ENCODE data around the gene A4GNT. TPM values are rescaled to one million over a fixed set of nuclear protein-coding genes. Genes with fewer than 3 reads are reported as not detected.

The A4GNT gene
- total and polyA plus RNA-seq, 2 experiments from 2014 or later: not detected

- DNase-seq (ENCODE audit: low read depth in 1 of 2, low spot score in 1 of 2): peak in 1 of 2 donors; percentile 97
- no peak overlapping the region for H3K27ac ChIP-seq
- H3K27me3 ChIP-seq: no peaks in the 10 kb centered on the region
- peaks cover 46% of the 10 kb centered on the region for H3K36me3 ChIP-seq
- no peaks in the 10 kb centered on the region for H3K9me3 ChIP-seq (ENCODE audit: low read depth)
- TF ChIP-seq, protein P1, sequence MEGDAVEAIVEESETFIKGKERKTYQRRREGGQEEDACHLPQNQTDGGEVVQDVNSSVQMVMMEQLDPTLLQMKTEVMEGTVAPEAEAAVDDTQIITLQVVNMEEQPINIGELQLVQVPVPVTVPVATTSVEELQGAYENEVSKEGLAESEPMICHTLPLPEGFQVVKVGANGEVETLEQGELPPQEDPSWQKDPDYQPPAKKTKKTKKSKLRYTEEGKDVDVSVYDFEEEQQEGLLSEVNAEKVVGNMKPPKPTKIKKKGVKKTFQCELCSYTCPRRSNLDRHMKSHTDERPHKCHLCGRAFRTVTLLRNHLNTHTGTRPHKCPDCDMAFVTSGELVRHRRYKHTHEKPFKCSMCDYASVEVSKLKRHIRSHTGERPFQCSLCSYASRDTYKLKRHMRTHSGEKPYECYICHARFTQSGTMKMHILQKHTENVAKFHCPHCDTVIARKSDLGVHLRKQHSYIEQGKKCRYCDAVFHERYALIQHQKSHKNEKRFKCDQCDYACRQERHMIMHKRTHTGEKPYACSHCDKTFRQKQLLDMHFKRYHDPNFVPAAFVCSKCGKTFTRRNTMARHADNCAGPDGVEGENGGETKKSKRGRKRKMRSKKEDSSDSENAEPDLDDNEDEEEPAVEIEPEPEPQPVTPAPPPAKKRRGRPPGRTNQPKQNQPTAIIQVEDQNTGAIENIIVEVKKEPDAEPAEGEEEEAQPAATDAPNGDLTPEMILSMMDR (IDR thresholded peaks at IDR 0.05; ENCODE audit: low read depth, low read length): no peak
- H3K4me1 ChIP-seq (ENCODE audit: low read depth): no peaks in the 10 kb centered on the region
- H3K4me3 ChIP-seq: no peak overlapping the region
These were observed 49.9 kb downstream of the A4GNT start for GRCh38 chr3:138082085-138082991.

DNA sequence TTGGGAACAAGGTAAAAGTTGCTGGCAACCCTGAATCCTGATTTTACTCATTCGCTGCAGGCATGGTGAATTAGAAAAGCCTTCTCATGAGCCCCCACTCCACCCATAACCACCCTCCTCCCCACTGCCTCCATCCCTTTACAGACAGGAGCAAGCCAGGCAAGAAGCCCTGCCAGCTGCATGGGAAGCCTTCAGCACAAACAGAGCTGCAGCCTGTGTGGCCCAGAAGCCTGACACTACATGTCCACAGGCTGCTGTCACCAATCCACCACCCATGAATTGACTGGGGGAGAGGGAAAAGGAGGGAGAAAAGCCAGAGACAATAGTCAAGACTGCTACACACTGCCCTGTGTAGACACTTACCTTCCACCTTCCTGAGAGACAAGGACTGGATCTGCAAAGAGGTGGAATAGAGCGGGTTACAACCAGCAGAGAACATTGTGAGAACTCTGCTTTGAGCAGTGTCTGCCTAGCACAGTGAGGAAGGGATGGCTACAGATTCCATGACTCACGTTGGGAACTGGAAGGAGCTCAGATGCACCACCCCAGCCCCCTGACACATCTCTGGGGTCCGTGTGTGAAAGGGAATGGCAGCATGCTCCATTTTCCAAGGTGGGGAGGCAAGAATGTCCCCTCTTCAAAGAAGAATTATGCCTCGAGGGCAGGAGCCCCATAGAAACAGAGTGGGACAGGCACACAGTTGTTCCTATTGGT lies 50.7 kb downstream of the A4GNT start:
- Histone ChIP-seq H3K27ac (no peak overlapping the region), H3K36me3 (peaks cover 46% of the 10 kb centered on the region), H3K27me3 (no peaks in the 10 kb centered on the region), H3K4me3 (no peak overlapping the region), H3K4me1 (ENCODE audit: low read depth) (no peaks in the 10 kb centered on the region), H3K9me3 (ENCODE audit: low read depth) (no peaks in the 10 kb centered on the region)
- no peak for DNase-seq (ENCODE audit: low read depth in 1 of 2, low spot score in 1 of 2)
- TF ChIP-seq, protein P1 (IDR thresholded peaks at IDR 0.05; ENCODE audit: low read depth, low read length): no peak

GRCh38 chr3:138079901-138080300 lies 52.3 kb downstream of the A4GNT start:
- H3K36me3 ChIP-seq: peaks cover 48% of the 10 kb centered on the region
- H3K27ac ChIP-seq: no peak overlapping the region
- no peak overlapping the region for H3K4me3 ChIP-seq
- no peaks in the 10 kb centered on the region for H3K27me3 ChIP-seq
- H3K9me3 ChIP-seq (ENCODE audit: low read depth): no peaks in the 10 kb centered on the region
- H3K4me1 ChIP-seq (ENCODE audit: low read depth): no peaks in the 10 kb centered on the region
- no peak for DNase-seq (ENCODE audit: low read depth in 1 of 2, low spot score in 1 of 2)
- TF ChIP-seq, protein P1 (IDR thresholded peaks at IDR 0.05; ENCODE audit: low read depth, low read length): no peak

DNA sequence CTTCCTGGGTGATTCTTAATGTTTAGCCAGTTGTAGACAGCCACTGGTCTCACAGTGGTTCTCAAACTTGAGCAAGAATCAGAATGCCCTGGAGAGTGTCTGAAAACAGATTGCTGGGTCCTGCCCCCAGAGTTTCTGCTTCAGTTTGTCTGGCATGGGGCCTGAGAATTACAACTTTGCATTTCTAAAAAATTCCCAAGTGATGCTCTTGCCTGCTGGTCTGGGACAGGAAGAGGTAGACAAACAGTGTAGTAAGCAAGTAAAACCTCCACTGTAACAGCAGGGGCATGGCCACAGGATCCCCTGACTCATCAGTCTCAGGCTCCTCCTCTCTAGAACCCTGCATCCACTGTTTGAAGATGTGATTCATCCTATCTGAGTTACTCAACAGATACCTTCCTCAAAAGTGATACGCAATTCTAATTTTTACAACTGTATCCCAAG lies 53.3 kb downstream of the A4GNT start:
- H3K9me3 ChIP-seq (ENCODE audit: low read depth): no peaks in the 10 kb centered on the region
- peaks cover 45% of the 10 kb centered on the region for H3K36me3 ChIP-seq
- peak in 1 of 2 donors; percentile 94 for DNase-seq (ENCODE audit: low read depth in 1 of 2, low spot score in 1 of 2)
- H3K4me1 ChIP-seq (ENCODE audit: low read depth): no peaks in the 10 kb centered on the region
- no peaks in the 10 kb centered on the region for H3K27me3 ChIP-seq
- no peak overlapping the region for H3K27ac ChIP-seq
- TF ChIP-seq, protein P1 (IDR thresholded peaks at IDR 0.05; ENCODE audit: low read depth, low read length): no peak
- no peak overlapping the region for H3K4me3 ChIP-seq

- no peaks in the 10 kb centered on the region for H3K27me3 ChIP-seq
- H3K9me3 ChIP-seq (ENCODE audit: low read depth): no peaks in the 10 kb centered on the region
- H3K36me3 ChIP-seq: peaks cover 38% of the 10 kb centered on the region
- H3K4me1 ChIP-seq (ENCODE audit: low read depth): no peaks in the 10 kb centered on the region
- peak in 1 of 2 donors; percentile 16 for DNase-seq (ENCODE audit: low read depth in 1 of 2, low spot score in 1 of 2)
- H3K4me3 ChIP-seq: no peak overlapping the region
- TF ChIP-seq, protein P1 (IDR thresholded peaks at IDR 0.05; ENCODE audit: low read depth, low read length): no peak
- H3K27ac ChIP-seq: no peak overlapping the region
These were observed 54.1 kb downstream of the A4GNT start for GRCh38 chr3:138078096-138078495.

Other genes with a start within 250 kb of the A4GNT start
- 0.07 TPM in 1 of 2 replicates, not detected in the other for gene CLDN18, start 122.2 kb downstream of the A4GNT start, total RNA-seq
- gene CLDN18, start 122.2 kb downstream of the A4GNT start, polyA plus RNA-seq: 0.26 and 0.69 TPM in 2 replicates
- gene DZIP1L, start 16.8 kb downstream of the A4GNT start, total RNA-seq: 28.2 and 81.3 TPM in 2 replicates
- 19.4 and 21.5 TPM in 2 replicates for gene DZIP1L, start 16.8 kb downstream of the A4GNT start, polyA plus RNA-seq
- 9.3 and 11.1 TPM in 2 replicates for gene DBR1, start 42.5 kb upstream of the A4GNT start, total RNA-seq
- gene DBR1, start 42.5 kb upstream of the A4GNT start, polyA plus RNA-seq: 11.3 and 14.9 TPM in 2 replicates
- 29.0 and 33.9 TPM in 2 replicates for gene ARMC8, start 54.9 kb upstream of the A4GNT start, total RNA-seq
- 34.5 and 56.4 TPM in 2 replicates for gene ARMC8, start 54.9 kb upstream of the A4GNT start, polyA plus RNA-seq
- gene NME9, start 197.5 kb upstream of the A4GNT start, total RNA-seq: 4.8 and 5.1 TPM in 2 replicates
- 2.9 and 4.9 TPM in 2 replicates for gene NME9, start 197.5 kb upstream of the A4GNT start, polyA plus RNA-seq
- 68.6 and 92.6 TPM in 2 replicates for gene MRAS, start 216.2 kb upstream of the A4GNT start, total RNA-seq
- 66.5 and 105 TPM in 2 replicates for gene MRAS, start 216.2 kb upstream of the A4GNT start, polyA plus RNA-seq

All from cardiac muscle cell (in vitro differentiated cells and primary cell).